GM19372 (cell line): ENCODE results near the gene SEC62.

ENCODE experiments used
- ATAC-seq: cut with Tn5 transposase; IDR thresholded peaks from one replicate; pipeline ENCODE4 v1.9.1; 2021; ENCODE audit warnings: mild to moderate bottlenecking, low read depth, moderate library complexity; ENCODE audit not compliant: unreplicated experiment

SEC62 gene

DNA sequence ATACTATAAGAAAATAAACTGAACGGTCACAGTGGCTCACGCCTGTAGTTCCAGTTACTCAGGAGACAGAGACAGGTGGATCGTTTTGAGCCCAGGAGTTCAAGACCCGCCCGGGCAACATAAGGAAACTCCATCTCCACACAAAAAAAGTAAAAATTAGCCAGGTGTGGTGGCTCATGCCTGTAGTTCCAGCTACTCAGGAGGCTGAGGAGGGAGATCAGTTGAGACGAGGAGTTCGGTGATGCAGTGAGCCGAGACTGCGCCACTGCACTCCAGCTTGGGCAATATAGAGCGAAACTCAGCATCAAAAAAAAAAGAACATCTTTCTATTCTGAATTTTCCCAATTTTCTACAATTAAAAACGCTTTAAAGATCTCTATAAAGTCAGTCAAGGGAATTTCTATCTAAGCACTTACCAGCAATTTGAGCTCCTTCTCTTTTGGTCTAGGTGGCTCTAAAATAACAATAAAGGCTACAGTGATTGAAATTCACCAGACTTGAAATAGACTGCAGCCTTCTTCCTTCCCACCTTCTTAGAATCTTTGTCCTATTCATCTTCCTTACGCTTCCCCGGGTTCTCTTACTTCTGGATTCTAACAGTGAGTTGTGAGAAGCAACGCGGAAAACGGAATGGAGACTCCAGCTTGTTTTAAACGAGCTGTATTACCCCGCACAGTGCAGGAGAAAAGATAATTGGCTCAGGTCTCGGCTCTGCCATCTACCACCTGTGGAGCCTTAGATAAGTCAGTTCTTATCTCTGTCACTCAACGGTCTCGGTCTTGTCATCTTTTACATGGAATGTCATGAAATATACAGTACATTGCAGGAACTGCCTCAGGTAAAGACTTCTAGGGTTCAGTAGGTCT is 812 bp upstream of the SEC62 start:
- ATAC-seq, result peak; percentile 24

GRCh38 chr3:169966951-169967915 is 626 bp downstream of the SEC62 start:
- ATAC-seq, result peak; percentile 32

DNA sequence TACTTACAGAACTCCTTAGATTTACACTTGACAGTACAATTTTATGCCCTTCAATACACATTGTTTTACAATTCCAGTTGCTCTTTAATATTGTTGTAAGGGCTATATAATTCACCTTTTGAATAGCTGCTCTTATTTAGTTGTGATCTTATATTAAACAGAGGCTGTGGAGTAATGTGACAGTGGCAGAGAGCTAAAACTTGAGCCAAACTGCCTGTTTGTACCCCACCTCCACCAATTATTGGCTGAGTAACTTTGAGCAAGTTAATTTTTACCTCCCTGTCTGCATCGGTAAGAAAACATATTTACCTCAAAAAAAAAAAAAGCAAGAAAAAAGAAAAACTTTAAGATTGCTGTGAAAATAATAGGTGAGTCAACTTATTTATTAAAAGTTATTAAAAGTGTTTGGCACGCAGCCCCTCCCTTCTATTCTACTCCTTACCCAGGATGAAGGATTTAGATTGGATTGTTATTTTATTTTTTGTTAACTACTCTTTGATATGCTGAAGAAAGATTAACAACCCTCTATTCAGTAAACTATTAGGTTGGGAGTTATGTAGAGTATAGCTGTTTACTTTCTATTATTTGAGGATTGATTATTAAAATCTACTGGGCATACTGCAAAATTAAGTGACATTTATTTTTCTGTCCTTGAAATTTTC is 1.7 kb downstream of the SEC62 start:
- ATAC-seq, result no peak

- no peak for ATAC-seq
Observed at GRCh38 chr3:169969174-169970095, 2.8 kb downstream of the SEC62 start.

DNA sequence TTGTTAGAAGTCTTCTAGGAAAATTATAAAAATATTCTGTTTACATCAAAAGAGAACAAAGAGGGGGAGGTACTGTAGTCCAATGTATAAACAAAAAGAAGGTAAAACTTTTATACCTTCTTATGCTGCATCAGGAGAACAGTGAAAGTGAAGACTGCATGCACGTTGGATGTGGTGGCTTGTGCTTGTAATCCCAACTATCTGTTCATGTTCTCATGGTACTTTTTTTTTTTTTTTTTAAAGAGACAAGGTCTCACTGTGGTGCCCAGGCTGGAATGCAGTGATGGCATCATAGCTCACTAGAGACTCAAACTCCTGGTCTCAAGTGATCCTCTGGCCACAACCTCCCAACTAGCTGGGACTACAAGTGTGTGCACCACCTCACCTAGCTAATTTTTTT is 4.2 kb downstream of the SEC62 start:
- ATAC-seq, result no peak

DNA sequence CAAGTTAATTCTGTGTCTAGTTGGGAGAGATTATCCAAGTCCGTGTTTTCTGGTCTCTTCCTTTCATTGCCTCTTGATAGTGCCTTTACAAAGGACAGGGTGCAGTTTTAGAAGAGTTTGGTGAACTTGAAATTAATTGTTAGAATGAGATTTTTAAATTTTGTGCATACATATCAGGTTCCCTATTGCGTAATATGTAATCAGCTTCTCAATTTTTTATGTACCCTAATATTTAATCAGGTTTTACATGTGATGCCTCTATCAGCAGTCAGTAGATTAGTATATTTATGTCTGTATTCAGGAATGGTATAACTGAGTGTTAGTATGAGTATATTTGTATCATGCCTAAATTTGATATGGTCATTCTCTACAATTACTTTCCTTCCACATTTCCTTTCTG is 4.9 kb downstream of the SEC62 start:
- no peak for ATAC-seq

DNA sequence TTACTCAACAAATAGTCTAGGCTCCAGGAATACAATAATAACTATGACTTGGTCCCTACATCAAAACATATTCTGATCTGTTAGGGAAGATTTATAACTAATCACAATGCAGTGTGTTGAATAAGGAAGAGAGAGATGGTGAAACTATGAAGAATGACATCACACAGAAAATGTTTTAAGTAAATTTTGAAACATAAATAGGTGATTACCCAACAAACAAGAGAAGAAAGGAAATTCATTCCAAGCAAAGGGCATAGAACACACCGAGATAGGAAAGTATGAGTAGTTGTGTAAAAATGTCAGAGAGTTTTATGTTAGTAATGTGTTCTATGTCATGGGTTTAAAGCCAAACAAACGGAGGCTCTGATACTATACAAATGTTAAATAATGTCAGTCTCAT is 13.4 kb downstream of the SEC62 start:
- ATAC-seq, result no peak

- no peak for ATAC-seq
Observed at GRCh38 chr3:169984292-169984691, 17.7 kb downstream of the SEC62 start.

DNA sequence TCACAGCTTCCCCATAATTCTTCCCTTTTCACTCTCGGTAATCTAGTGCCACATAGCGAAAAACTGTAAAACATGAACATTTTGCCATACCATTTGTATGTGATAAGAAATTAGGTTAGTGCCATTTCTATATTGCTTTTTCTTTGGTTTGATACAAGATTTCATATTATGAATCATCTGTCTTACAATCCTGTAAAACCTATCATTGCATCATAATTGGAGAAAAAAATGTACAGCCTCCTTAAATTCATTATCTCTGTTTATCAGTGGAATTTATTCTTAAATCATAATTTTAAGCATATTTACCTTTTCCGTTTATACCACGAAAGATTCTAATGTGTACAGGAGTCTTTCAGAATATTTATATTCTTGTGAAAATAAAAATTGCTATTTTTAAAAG is 23.8 kb downstream of the SEC62 start:
- ATAC-seq, result no peak

- ATAC-seq, result no peak
Observed at GRCh38 chr3:169992156-169992555, 25.5 kb downstream of the SEC62 start.

DNA sequence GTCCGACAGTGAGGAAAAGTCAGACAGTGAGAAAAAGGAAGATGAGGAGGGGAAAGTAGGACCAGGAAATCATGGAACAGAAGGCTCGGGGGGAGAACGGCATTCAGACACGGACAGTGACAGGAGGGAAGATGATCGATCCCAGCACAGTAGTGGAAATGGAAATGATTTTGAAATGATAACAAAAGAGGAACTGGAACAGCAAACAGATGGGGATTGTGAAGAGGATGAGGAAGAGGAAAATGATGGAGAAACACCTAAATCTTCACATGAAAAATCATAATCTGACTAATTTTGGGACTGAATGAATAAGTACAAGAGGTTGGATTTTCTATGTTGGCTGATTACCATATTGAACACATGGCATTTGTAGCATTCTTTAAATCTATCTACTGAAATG is 26.2 kb downstream of the SEC62 start:
- ATAC-seq, result no peak

DNA sequence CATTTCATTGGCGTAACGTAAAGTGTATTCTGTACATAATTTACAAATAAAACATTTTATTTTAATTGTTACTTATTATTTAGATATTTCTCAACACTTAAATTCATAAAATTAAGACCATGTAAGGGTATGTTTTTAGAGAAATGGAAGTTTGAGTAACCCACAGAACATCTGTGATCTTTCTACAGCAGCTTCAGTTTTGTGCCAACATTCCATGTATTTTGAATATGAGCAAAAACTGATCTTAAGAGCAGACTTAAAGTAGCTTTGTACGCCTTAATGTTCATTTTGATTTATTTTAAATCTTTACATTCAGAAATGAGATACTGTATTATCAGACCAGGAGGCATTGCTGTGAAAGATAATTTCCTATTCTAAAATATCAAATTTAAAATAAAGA is 27.2 kb downstream of the SEC62 start:
- no peak for ATAC-seq

GRCh38 chr3:169996063-169996462 is 29.5 kb downstream of the SEC62 start:
- no peak for ATAC-seq

DNA sequence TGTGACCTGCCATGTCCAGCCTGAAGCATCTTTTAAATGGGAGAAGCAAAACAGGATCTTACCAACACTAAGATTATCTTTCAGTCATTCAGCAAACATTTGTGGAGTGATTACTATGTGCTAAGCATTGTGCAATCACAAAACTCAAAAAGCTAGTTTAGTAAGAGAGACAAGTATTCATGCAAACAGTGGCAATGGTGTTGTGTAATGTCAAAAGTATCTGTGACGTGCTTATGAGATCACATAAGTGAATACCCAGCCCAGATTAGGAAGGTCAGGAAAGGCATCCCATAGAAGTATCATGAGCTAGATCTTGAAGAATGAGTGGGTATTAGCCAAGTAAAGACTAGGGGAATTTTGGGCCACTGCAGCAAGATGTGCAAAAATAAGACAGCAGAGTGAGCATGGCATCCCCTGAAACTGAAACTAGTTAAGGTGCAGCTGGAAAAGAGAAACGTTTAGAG is 32.1 kb downstream of the SEC62 start:
- peak; percentile 9 for ATAC-seq

- ATAC-seq, result peak; percentile 77
Observed at GRCh38 chr3:169999433-169999832, 32.8 kb downstream of the SEC62 start.

DNA sequence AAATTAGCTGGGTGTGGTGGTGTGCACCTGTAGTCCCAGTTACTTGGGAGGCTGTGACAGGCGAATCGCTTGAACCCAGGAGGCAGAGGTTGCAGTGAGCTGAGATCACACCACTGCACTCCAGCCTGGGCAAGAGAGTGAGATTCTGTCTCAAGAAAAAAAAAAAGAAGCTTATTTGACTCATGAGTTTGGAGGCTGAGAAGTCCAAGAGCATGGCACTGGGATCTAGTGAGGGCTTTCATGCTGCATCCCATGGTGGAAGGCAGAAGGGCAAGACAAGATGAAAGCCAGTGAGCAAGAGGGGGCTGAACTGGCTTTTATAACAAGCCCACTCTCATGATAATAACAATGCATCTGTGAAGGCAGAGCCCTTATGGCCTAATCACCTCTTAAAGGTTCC is 33.4 kb downstream of the SEC62 start:
- ATAC-seq, result no peak

GRCh38 chr3:170002231-170002630 is 35.6 kb downstream of the SEC62 start:
- ATAC-seq, result no peak

DNA sequence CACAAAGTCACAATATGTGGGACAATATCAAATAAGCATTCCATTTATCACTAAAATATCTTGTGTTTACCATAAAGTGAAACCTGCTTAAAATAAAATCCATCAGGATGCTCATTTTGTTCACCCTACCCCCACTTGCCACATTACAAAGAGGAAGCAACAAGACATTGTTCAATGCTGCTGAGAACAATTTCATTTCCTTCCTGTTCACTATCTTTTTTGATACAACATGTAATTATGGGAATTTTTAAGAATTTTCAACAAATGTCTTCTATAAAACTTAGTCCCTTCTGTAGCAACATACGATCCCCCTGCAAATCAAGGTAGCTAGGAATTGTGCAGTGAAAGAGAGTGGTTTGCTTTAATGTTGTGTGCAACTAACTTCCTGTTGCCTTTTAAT is 36.3 kb downstream of the SEC62 start:
- ATAC-seq, result no peak

DNA sequence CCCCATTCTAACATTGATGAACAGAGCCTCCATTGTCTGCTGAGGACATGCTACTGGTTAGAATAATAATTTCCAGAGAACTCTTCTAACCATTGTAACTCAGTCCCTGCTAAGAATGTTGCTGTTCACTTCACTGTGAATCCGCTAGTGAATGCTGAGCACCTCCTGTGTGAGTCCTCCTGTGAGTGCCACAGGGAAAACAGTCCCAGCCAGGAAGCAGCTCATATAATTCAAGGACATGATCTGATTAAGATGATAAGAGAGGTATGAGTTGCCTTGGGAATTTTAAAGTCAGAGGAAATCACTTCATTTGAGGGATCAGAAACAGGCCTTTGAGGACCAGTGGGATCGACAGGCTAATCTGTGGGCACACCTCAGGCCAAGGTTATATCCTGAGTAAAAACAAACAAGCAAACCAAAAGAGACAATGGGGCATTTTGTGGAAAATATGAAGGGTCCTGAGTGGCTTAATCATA is 37.3 kb downstream of the SEC62 start:
- ATAC-seq, result no peak
